ENCODE data around the gene UBE2E2.

UBE2E2 gene

GRCh38 chr3:23459889-23460546 lies 256.9 kb downstream of the UBE2E2 start:
- intact Hi-C loops (cut with DNase I) = no loop called here
- no peak for DNase-seq

- intact Hi-C loops (cut with DNase I) = no loop called here
- DNase-seq = no peak
Observed at GRCh38 chr3:23461069-23461468, 257.9 kb downstream of the UBE2E2 start.

- intact Hi-C loops (cut with DNase I) = no loop called here
- no peak for DNase-seq
Observed at GRCh38 chr3:23463791-23464190, 260.7 kb downstream of the UBE2E2 start.

- no peak for DNase-seq
- intact Hi-C loops (cut with DNase I) = no loop called here
Observed at GRCh38 chr3:23465569-23465968, 262.4 kb downstream of the UBE2E2 start.

GRCh38 chr3:23468203-23468602 lies 265.1 kb downstream of the UBE2E2 start:
- intact Hi-C loops (cut with DNase I) = no loop called here
- DNase-seq = no peak

- intact Hi-C loops (cut with DNase I) = no loop called here
- DNase-seq = no peak
Observed at GRCh38 chr3:23474580-23475357, 271.6 kb downstream of the UBE2E2 start.

- DNase-seq = no peak
- intact Hi-C loops (cut with DNase I) = no loop called here
Observed at GRCh38 chr3:23475446-23475845, 272.3 kb downstream of the UBE2E2 start.

GRCh38 chr3:23479026-23479425 lies 275.9 kb downstream of the UBE2E2 start:
- intact Hi-C loops (cut with DNase I) = no loop called here
- peak in 1 of 10 donors; percentile 48 for DNase-seq

- peak in 4 of 10 donors; percentile 12 to 76 (median 50) for DNase-seq
- intact Hi-C loops (cut with DNase I) = loop anchor here (10.0 kb wide), 1 partner anchor 275 kb away; the partner anchor contains the start of gene UBE2E2
Observed at GRCh38 chr3:23479615-23480328, 276.6 kb downstream of the UBE2E2 start.

- intact Hi-C loops (cut with DNase I) = loop anchor here (10.0 kb wide), 1 partner anchor 276 kb away; the partner anchor contains the start of gene UBE2E2
- peak; percentile 68 to 98 (median 85) for DNase-seq
Observed at GRCh38 chr3:23480329-23480714, 277.2 kb downstream of the UBE2E2 start.

GRCh38 chr3:23481011-23481615 lies 278.0 kb downstream of the UBE2E2 start:
- intact Hi-C loops (cut with DNase I) = loop anchor here (10.0 kb wide), 1 partner anchor 276 kb away; the partner anchor contains the start of gene UBE2E2
- no peak for DNase-seq

- no peak for DNase-seq
- intact Hi-C loops (cut with DNase I) = loop anchor here (10.0 kb wide), 1 partner anchor 277 kb away; the partner anchor contains the start of gene UBE2E2
Observed at GRCh38 chr3:23481616-23482278, 278.6 kb downstream of the UBE2E2 start.

GRCh38 chr3:23484386-23484785 lies 281.3 kb downstream of the UBE2E2 start:
- intact Hi-C loops (cut with DNase I) = loop anchor here (10.0 kb wide), 1 partner anchor 280 kb away; the partner anchor contains the start of gene UBE2E2
- no peak for DNase-seq

GRCh38 chr3:23485922-23486321 lies 282.8 kb downstream of the UBE2E2 start:
- peak in 1 of 10 donors; percentile 69 for DNase-seq
- intact Hi-C loops (cut with DNase I) = loop anchor here (10.0 kb wide), 1 partner anchor 281 kb away; the partner anchor contains the start of gene UBE2E2

- intact Hi-C loops (cut with DNase I) = loop anchor here (10.0 kb wide), 1 partner anchor 282 kb away; the partner anchor contains the start of gene UBE2E2
- peak in 1 of 10 donors; percentile 78 for DNase-seq
Observed at GRCh38 chr3:23487015-23487414, 283.9 kb downstream of the UBE2E2 start.

GRCh38 chr3:23488618-23489017 lies 285.5 kb downstream of the UBE2E2 start:
- intact Hi-C loops (cut with DNase I) = loop anchor here (10.0 kb wide), 1 partner anchor 284 kb away; the partner anchor contains the start of gene UBE2E2
- DNase-seq = no peak

- intact Hi-C loops (cut with DNase I) = loop anchor here (10.0 kb wide), 1 partner anchor 285 kb away; the partner anchor contains the start of gene UBE2E2
- no peak for DNase-seq
Observed at GRCh38 chr3:23489300-23490158, 286.4 kb downstream of the UBE2E2 start.

GRCh38 chr3:23490459-23490858 lies 287.3 kb downstream of the UBE2E2 start:
- DNase-seq = no peak
- intact Hi-C loops (cut with DNase I) = no loop called here

GRCh38 chr3:23492057-23492456 lies 288.9 kb downstream of the UBE2E2 start:
- intact Hi-C loops (cut with DNase I) = no loop called here

More at GRCh38 chr3:23492057-23492456, 288.9 kb downstream of the UBE2E2 start:
- DNase-seq = no peak

Data from posterior cingulate gyrus (tissue), 11 donors.